Middle frontal gyrus (tissue), 1 donor: Measurements from ENCODE around the gene TRIP4.
A peak's percentile ranks its signal among the peaks of the same experiment; 100 is the strongest.

ENCODE experiments used
- DNase-seq: peaks from one replicate; pipeline ENCODE4 v3.0.0-alpha.2; 2015; ENCODE audit warnings: low spot score; ENCODE audit errors: extremely low spot score

TRIP4 gene

GRCh38 chr15:64444836-64445235 is 57.2 kb downstream of the TRIP4 start:
- DNase-seq: no peak

- DNase-seq: no peak
Observed at GRCh38 chr15:64447536-64448315, 60.1 kb downstream of the TRIP4 start.

GRCh38 chr15:64452988-64453688 is 65.5 kb downstream of the TRIP4 start:
- DNase-seq: no peak

GRCh38 chr15:64453689-64454037 is 66.0 kb downstream of the TRIP4 start:
- DNase-seq: no peak

GRCh38 chr15:64454282-64454681 is 66.6 kb downstream of the TRIP4 start:
- DNase-seq: no peak

GRCh38 chr15:64455961-64456371 is 68.3 kb downstream of the TRIP4 start:
- DNase-seq: no peak

- no peak for DNase-seq
Observed at GRCh38 chr15:64456634-64457108, 69.0 kb downstream of the TRIP4 start.

GRCh38 chr15:64459066-64459781 is 71.6 kb downstream of the TRIP4 start:
- DNase-seq: no peak

- peak; percentile 89 for DNase-seq
Observed at GRCh38 chr15:64460206-64460723, 72.6 kb downstream of the TRIP4 start, which contains the start of gene ZNF609. Gene ZNF609 (plus strand): TSS chr15:64460578. CDS start chr15:64499420, 38,842 bp downstream.

GRCh38 chr15:64460724-64461720 is 73.4 kb downstream of the TRIP4 start:
- DNase-seq: peak; percentile 62

- DNase-seq: no peak
Observed at GRCh38 chr15:64461721-64462162, 74.1 kb downstream of the TRIP4 start.

- no peak for DNase-seq
Observed at GRCh38 chr15:64462492-64462891, 74.9 kb downstream of the TRIP4 start.

GRCh38 chr15:64464276-64465005 is 76.8 kb downstream of the TRIP4 start:
- DNase-seq: no peak

- no peak for DNase-seq
Observed at GRCh38 chr15:64466408-64467141, 78.9 kb downstream of the TRIP4 start.

GRCh38 chr15:64472161-64472560 is 84.5 kb downstream of the TRIP4 start:
- no peak for DNase-seq

- DNase-seq: no peak
Observed at GRCh38 chr15:64474846-64475245, 87.2 kb downstream of the TRIP4 start.

GRCh38 chr15:64476550-64476949 is 88.9 kb downstream of the TRIP4 start:
- no peak for DNase-seq

GRCh38 chr15:64478863-64479262 is 91.2 kb downstream of the TRIP4 start:
- no peak for DNase-seq

GRCh38 chr15:64480891-64481290 is 93.3 kb downstream of the TRIP4 start:
- no peak for DNase-seq
